GM19193 (cell line): ENCODE data around the gene DENND2A.

Experiments
- POLR2A ChIP-seq: IDR thresholded peaks from 4 replicates; pipeline ENCODE4 v1.6.1; 2011; ENCODE audit not compliant: insufficient read depth, insufficient read length; ENCODE audit errors: extremely low read depth

The DENND2A gene

GRCh38 chr7:140639366-140640053, 1.1 kb downstream of the DENND2A start:
- no peak for TF ChIP-seq POLR2A

- no peak for TF ChIP-seq POLR2A
These were observed 2.3 kb downstream of the DENND2A start for GRCh38 chr7:140638173-140638791.

GRCh38 chr7:140637400-140637799, 3.2 kb downstream of the DENND2A start:
- TF ChIP-seq POLR2A, result no peak

GRCh38 chr7:140635816-140636215, 4.8 kb downstream of the DENND2A start:
- no peak for TF ChIP-seq POLR2A

GRCh38 chr7:140635345-140635744, 5.3 kb downstream of the DENND2A start:
- TF ChIP-seq POLR2A, result no peak

- no peak for TF ChIP-seq POLR2A
These were observed 9.0 kb downstream of the DENND2A start for GRCh38 chr7:140631602-140632001.

GRCh38 chr7:140631021-140631420, 9.6 kb downstream of the DENND2A start:
- TF ChIP-seq POLR2A, result no peak

- no peak for TF ChIP-seq POLR2A
These were observed 14.4 kb downstream of the DENND2A start for GRCh38 chr7:140625908-140626868.

- TF ChIP-seq POLR2A, result no peak
These were observed 16.0 kb downstream of the DENND2A start for GRCh38 chr7:140624392-140625191.

GRCh38 chr7:140623980-140624379, 16.6 kb downstream of the DENND2A start:
- TF ChIP-seq POLR2A, result no peak

- no peak for TF ChIP-seq POLR2A
These were observed 19.1 kb downstream of the DENND2A start for GRCh38 chr7:140621401-140622021.

GRCh38 chr7:140619176-140619575, 21.4 kb downstream of the DENND2A start:
- no peak for TF ChIP-seq POLR2A

GRCh38 chr7:140618306-140618705, 22.3 kb downstream of the DENND2A start:
- TF ChIP-seq POLR2A, result no peak

- no peak for TF ChIP-seq POLR2A
These were observed 23.5 kb downstream of the DENND2A start for GRCh38 chr7:140617081-140617480.
